MM.1S (cell line): ENCODE data around the gene ROBO2.

Experiments used
- EZH2 ChIP-seq: fragments of 300-600 bp; sonication (generic); optimal IDR thresholded peaks from 2 replicates; pipeline ENCODE3; 2017; ENCODE audit warnings: low read depth, mild to moderate bottlenecking, antibody characterized with exemption, low read length, mixed read lengths
- EZH2phosphoT487 ChIP-seq: fragments of 300-600 bp; sonication (generic); IDR thresholded peaks from 2 replicates; pipeline ENCODE4 v1.6.1; 2018; ENCODE audit warnings: antibody characterized with exemption, low read length
- TF ChIP-seq, protein P1 (sequence below): fragments of 300-600 bp; sonication (generic); IDR thresholded peaks from 2 replicates; pipeline ENCODE4 v1.5.1; 2016; ENCODE audit warnings: antibody characterized with exemption, low read length, mixed read lengths

DNA sequence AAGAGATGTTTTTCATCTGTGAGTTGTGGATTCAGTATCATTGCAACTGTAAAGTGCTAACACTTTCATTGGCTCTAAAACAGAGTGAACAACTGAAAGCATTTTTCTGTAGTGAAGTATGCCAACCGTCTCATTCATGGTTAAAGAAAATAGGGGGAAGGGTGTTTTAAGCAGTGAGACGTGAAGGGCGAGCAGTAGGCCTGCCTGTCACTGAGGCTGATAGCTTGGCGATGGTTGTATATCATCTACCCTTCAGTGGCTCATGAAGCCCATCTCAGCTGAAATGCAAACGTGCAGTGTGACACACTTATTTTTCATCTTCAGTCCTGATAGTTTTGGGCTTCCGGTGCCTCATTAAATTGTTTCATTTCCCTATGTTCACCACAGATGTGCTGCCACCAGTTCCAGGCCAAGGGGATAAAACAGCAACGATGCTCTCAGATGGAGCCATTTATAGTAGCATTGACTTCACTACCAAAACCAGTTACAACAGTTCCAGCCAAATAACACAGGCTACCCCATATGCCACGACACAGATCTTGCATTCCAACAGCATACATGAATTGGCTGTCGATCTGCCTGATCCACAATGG is 562.0 kb downstream of the ROBO2 start:
- TF ChIP-seq, protein P1, sequence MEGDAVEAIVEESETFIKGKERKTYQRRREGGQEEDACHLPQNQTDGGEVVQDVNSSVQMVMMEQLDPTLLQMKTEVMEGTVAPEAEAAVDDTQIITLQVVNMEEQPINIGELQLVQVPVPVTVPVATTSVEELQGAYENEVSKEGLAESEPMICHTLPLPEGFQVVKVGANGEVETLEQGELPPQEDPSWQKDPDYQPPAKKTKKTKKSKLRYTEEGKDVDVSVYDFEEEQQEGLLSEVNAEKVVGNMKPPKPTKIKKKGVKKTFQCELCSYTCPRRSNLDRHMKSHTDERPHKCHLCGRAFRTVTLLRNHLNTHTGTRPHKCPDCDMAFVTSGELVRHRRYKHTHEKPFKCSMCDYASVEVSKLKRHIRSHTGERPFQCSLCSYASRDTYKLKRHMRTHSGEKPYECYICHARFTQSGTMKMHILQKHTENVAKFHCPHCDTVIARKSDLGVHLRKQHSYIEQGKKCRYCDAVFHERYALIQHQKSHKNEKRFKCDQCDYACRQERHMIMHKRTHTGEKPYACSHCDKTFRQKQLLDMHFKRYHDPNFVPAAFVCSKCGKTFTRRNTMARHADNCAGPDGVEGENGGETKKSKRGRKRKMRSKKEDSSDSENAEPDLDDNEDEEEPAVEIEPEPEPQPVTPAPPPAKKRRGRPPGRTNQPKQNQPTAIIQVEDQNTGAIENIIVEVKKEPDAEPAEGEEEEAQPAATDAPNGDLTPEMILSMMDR, result no peak
- TF ChIP-seq EZH2 (no peak), EZH2phosphoT487 (no peak)
